Measurements from ENCODE around the gene MED12L.

The MED12L gene

DNA sequence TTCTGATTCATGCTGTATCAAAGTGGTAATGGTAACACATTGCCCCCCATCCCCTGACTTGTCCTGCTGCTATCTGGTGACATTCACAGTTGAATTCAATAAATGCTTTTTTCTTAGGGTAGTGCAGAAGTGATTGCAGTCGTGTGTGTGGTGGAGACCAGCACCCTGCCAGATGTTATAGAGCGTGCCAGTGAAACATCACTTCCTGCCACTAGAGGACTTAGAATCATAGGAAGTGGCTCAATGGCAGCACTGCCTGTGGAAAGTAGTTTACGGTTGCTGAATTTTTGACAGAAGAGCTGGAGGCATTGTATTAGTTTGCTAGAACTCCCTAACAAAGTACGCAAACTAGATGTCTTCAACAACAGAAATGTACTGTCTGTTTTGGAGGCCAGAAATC is 336.5 kb downstream of the MED12L start:
- H3K4me3 ChIP-seq (replicated peaks; ENCODE audit: low read depth, low read length) = no peak overlapping the region
- TF ChIP-seq, protein P1, sequence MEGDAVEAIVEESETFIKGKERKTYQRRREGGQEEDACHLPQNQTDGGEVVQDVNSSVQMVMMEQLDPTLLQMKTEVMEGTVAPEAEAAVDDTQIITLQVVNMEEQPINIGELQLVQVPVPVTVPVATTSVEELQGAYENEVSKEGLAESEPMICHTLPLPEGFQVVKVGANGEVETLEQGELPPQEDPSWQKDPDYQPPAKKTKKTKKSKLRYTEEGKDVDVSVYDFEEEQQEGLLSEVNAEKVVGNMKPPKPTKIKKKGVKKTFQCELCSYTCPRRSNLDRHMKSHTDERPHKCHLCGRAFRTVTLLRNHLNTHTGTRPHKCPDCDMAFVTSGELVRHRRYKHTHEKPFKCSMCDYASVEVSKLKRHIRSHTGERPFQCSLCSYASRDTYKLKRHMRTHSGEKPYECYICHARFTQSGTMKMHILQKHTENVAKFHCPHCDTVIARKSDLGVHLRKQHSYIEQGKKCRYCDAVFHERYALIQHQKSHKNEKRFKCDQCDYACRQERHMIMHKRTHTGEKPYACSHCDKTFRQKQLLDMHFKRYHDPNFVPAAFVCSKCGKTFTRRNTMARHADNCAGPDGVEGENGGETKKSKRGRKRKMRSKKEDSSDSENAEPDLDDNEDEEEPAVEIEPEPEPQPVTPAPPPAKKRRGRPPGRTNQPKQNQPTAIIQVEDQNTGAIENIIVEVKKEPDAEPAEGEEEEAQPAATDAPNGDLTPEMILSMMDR (IDR thresholded peaks at IDR 0.05; ENCODE audit: low read depth, low read length, missing control alignments) = no peak
- DNase-seq (ENCODE audit: extremely low read depth, low read depth) = no peak

DNA sequence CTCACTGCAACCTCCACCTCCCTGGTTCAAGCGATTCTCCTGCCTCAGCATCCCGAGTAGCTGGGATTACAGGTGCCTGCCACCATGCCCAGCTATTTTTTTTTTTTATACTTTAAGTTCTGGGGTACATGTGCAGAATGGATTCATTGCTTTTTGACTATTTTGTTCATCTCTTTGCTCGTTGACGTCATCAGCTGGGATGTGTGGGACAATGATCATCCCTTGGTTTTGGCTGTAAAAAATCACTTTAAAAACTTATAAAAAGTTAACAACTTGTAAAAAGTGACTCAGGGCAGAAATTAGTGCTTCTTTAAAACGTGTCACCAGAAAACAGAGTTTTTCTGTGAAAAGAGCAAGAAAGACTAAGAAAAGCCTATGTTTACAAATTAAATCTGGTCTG is 337.6 kb downstream of the MED12L start:
- TF ChIP-seq, protein P1 (IDR thresholded peaks at IDR 0.05; ENCODE audit: low read depth, low read length, missing control alignments) = no peak
- H3K4me3 ChIP-seq (replicated peaks; ENCODE audit: low read depth, low read length) = no peak overlapping the region

DNA sequence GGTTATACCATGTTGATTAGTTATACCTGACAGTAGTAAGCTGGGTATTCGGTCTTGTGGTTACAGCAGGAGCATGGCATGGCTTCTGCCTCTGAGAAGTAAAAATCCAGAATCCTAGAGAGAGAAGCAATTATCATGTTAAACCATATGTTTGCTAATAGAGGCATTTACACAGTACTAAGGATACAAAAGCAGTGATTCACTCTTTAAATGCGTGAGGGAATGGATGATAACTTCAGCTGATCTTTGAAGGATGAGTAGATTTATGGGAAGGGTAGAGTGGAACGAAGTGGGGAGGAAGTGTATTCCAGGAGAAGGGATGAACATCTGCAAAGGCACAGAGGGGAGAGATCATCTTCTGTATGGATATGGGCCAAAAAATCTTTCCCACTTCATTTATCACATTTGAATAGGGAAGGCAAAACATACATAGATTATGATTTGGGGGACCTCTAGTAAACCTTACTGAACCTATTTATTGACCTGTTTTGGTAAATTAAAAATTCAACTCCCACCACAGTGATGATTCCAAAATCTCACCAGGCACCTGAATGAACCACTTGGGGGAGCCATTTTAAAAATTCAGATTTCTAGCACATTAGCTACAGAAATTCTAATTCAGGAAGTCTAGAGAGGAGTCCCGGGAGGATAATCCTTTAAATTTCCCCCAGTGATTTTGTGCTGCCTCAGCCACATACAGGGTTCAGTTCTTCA is 340.3 kb downstream of the MED12L start:
- TF ChIP-seq, protein P1 (IDR thresholded peaks at IDR 0.05; ENCODE audit: low read depth, low read length, missing control alignments) = peak; percentile 24
- H3K4me3 ChIP-seq (replicated peaks; ENCODE audit: low read depth, low read length) = no peak overlapping the region
- no peak for DNase-seq (ENCODE audit: extremely low read depth, low read depth)

More for the DNA sequence above, 337.6 kb downstream of the MED12L start:
- DNase-seq (ENCODE audit: extremely low read depth, low read depth) = no peak

DNA sequence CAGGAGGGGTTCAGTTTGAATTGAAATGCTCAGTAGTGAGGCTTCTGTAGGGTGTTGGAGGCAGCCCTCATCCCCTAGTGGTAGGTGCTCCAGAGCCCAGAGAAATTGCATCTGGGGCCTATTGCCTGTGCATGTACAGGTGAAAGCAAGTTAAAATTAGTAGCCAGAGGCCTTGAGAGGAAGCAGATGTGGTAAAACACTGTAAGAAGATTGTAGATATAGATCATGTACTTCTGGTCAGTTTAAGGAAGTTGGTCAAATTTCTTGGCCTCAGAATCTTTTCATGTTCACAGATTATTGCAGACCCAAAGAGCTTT is 340.8 kb downstream of the MED12L start:
- H3K4me3 ChIP-seq (replicated peaks; ENCODE audit: low read depth, low read length) = no peak overlapping the region
- TF ChIP-seq, protein P1 (IDR thresholded peaks at IDR 0.05; ENCODE audit: low read depth, low read length, missing control alignments) = no peak
- DNase-seq (ENCODE audit: extremely low read depth, low read depth) = no peak

DNA sequence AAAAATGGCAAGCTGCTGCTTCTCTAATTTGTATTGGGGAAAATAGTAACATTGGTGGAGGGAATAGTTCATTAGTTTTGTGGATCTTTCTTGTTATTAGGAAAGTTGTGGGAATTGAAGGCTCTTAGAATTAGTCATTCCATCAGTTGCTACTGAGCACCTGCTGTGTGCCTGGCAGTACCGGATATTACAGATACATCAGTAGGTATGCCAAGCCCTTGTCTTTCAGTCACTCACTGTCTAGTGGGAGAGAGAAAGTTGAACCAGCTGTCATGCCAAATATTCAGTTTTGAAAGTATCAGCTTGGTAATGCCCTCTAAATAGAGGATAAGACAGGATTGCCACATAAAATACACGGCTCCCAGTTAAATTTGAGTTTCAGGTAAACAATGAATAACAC is 342.9 kb downstream of the MED12L start:
- H3K4me3 ChIP-seq (replicated peaks; ENCODE audit: low read depth, low read length) = no peak overlapping the region
- DNase-seq (ENCODE audit: extremely low read depth, low read depth) = no peak
- TF ChIP-seq, protein P1 (IDR thresholded peaks at IDR 0.05; ENCODE audit: low read depth, low read length, missing control alignments) = no peak

DNA sequence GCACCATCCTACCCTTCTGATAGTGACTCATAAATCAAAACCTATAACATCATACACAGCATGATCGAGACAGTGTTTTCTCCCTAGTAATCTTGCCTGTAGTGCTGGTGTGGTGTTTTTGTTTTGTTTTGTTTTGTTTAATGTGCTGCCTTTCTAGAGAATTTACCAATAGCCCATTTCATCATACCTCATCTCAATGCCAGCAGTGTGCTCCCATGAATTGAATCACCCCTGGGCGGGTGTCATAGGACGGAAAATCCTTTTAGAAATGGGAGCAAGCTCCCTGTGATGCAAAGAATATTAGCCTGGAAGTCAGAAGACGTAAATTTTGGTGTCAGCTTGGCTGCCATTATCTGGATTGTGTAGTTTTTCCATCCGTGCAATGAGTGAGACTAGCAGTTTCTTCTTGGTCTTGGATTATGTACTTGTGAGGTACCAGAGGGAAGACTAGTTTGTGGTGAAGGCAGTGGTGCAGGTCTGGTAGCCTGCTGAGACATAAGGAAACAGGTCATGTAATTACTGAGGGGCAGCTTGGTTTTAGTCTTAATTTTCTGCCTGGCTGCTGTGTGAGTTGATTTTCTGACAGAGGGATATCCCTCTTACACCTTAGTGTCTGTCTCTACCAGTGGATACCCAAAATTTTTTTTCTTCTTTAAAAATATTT is 345.5 kb downstream of the MED12L start:
- H3K4me3 ChIP-seq (replicated peaks; ENCODE audit: low read depth, low read length) = no peak overlapping the region
- TF ChIP-seq, protein P1 (IDR thresholded peaks at IDR 0.05; ENCODE audit: low read depth, low read length, missing control alignments) = no peak
- DNase-seq (ENCODE audit: extremely low read depth, low read depth) = no peak
